SK-N-MC (cell line): ENCODE results near the gene DENND4C.

Experiments used
- DNase-seq: peaks from one replicate; pipeline ENCODE4 v3.0.0-alpha.2; 2011; ENCODE audit warnings: low read depth, low spot score
- H3K27ac ChIP-seq: fragments of 200-600 bp; sonication (generic); 2 replicates; pipeline ENCODE4 v1.5.1; 2016; ENCODE audit warnings: mixed run types
- H3K36me3 ChIP-seq: fragments of 200-600 bp; sonication (generic); 2 replicates; pipeline ENCODE4 v1.6.1; 2017; ENCODE audit warnings: antibody characterized with exemption, low read length, mixed read lengths; ENCODE audit not compliant: insufficient read depth
- H3K4me3 ChIP-seq: fragments of 200-600 bp; sonication (generic); 2 replicates; pipeline ENCODE4 v1.5.1; 2016
- H3K9ac ChIP-seq: fragments of 200-600 bp; sonication (generic); 2 replicates; pipeline ENCODE4 v1.8.0; 2017; ENCODE audit warnings: mixed run types, mixed read lengths; ENCODE audit not compliant: insufficient read length
- H3K9me3 ChIP-seq: fragments of 200-600 bp; sonication (generic); 2 replicates; pipeline ENCODE4 v1.6.1; 2017; ENCODE audit warnings: low read depth, mild to moderate bottlenecking, antibody characterized with exemption, low read length, moderate library complexity, mixed read lengths
- EZH2 ChIP-seq: fragments of 200-600 bp; sonication (generic); IDR thresholded peaks from one replicate; pipeline ENCODE4 v1.6.1; 2017; ENCODE audit warnings: antibody characterized with exemption
- FOXP2 ChIP-seq: optimal IDR thresholded peaks from 2 replicates; pipeline ENCODE3; 2011; ENCODE audit warnings: mild to moderate bottlenecking, moderate library complexity; ENCODE audit not compliant: insufficient read depth; ENCODE audit errors: extremely low read length, control extremely low read depth
- POLR2AphosphoS5 ChIP-seq: IDR thresholded peaks from 2 replicates; pipeline ENCODE4 v1.6.1; 2012; ENCODE audit warnings: mild to moderate bottlenecking, low read depth, low read length, borderline replicate concordance

Gene DENND4C

GRCh38 chr9:19230355-19231125 lies at the start of gene DENND4C:
Gene DENND4C, plus strand, starts transcription at chr9:19230693. Its CDS starts 45,482 bp downstream, at chr9:19276175.
- TF ChIP-seq FOXP2: no peak
- TF ChIP-seq POLR2AphosphoS5: peak; percentile 70; the same call in 1 of the 2 replicates
- no peak for TF ChIP-seq EZH2
- Histone ChIP-seq H3K27ac (peak within 1 kb of the TSS; percentile 74), H3K9me3 (no peaks in the 10 kb centered on the region), H3K36me3 (no peaks in the 10 kb centered on the region), H3K9ac (peak within 1 kb of the TSS; percentile 86), H3K4me3 (peak within 1 kb of the TSS; percentile 79)
- DNase-seq: no peak

- DNase-seq: no peak
- Histone ChIP-seq H3K9ac (no peak overlapping the region), H3K36me3 (no peaks in the 10 kb centered on the region), H3K4me3 (no peak overlapping the region), H3K27ac (no peak overlapping the region), H3K9me3 (no peaks in the 10 kb centered on the region)
- no peak for TF ChIP-seq POLR2AphosphoS5
- no peak for TF ChIP-seq EZH2
- TF ChIP-seq FOXP2: no peak
Observed at GRCh38 chr9:19180991-19181390, 49.5 kb upstream of the DENND4C start.

- Histone ChIP-seq H3K9ac (no peak overlapping the region), H3K36me3 (no peaks in the 10 kb centered on the region), H3K4me3 (no peak overlapping the region), H3K9me3 (no peaks in the 10 kb centered on the region), H3K27ac (no peak overlapping the region)
- DNase-seq: no peak
- TF ChIP-seq POLR2AphosphoS5 (no peak), FOXP2 (no peak), EZH2 (no peak)
Observed at GRCh38 chr9:19181561-19181960, 48.9 kb upstream of the DENND4C start.

- TF ChIP-seq EZH2: no peak
- no peaks in the 10 kb centered on the region for H3K36me3 ChIP-seq
- DNase-seq: no peak
- H3K9ac ChIP-seq: peak overlapping the region; percentile 46
- peak overlapping the region; percentile 17; the same call in 1 of the 2 replicates for H3K4me3 ChIP-seq
- no peaks in the 10 kb centered on the region for H3K9me3 ChIP-seq
- H3K27ac ChIP-seq: peak overlapping the region; percentile 71
Observed at GRCh38 chr9:19184144-19184917, 46.2 kb upstream of the DENND4C start.

- Histone ChIP-seq H3K4me3 (no peak overlapping the region), H3K27ac (no peak overlapping the region), H3K9me3 (no peaks in the 10 kb centered on the region), H3K36me3 (no peaks in the 10 kb centered on the region), H3K9ac (no peak overlapping the region)
- DNase-seq: no peak
- no peak for TF ChIP-seq POLR2AphosphoS5
Observed at GRCh38 chr9:19185191-19185590, 45.3 kb upstream of the DENND4C start.

GRCh38 chr9:19186232-19186631 lies 44.3 kb upstream of the DENND4C start:
- TF ChIP-seq EZH2: no peak
- TF ChIP-seq FOXP2: no peak
- TF ChIP-seq POLR2AphosphoS5: no peak
- Histone ChIP-seq H3K9ac (no peak overlapping the region), H3K27ac (no peak overlapping the region), H3K9me3 (no peaks in the 10 kb centered on the region), H3K36me3 (no peaks in the 10 kb centered on the region), H3K4me3 (no peak overlapping the region)
- DNase-seq: no peak

GRCh38 chr9:19188771-19189170 lies 41.7 kb upstream of the DENND4C start:
- H3K36me3 ChIP-seq: no peaks in the 10 kb centered on the region
- no peak for TF ChIP-seq POLR2AphosphoS5
- TF ChIP-seq FOXP2: no peak
- no peak for TF ChIP-seq EZH2
- no peak for DNase-seq
- no peak overlapping the region for H3K9ac ChIP-seq
- H3K4me3 ChIP-seq: no peak overlapping the region
- no peaks in the 10 kb centered on the region for H3K9me3 ChIP-seq
- no peak overlapping the region for H3K27ac ChIP-seq

GRCh38 chr9:19192202-19193028 lies 38.1 kb upstream of the DENND4C start:
- H3K4me3 ChIP-seq: no peak overlapping the region
- H3K36me3 ChIP-seq: no peaks in the 10 kb centered on the region
- no peak for TF ChIP-seq POLR2AphosphoS5
- no peak for TF ChIP-seq EZH2
- TF ChIP-seq FOXP2: no peak
- no peak overlapping the region for H3K9ac ChIP-seq
- no peaks in the 10 kb centered on the region for H3K9me3 ChIP-seq
- DNase-seq: no peak
- H3K27ac ChIP-seq: no peak overlapping the region
